SK-N-MC (cell line): ENCODE data around the gene ARSB.
"Not testable (repeated sequence)": the region's sequence is repeated elsewhere in the genome, so short reads cannot be mapped to it uniquely, and the experiment has no call there.

ENCODE experiments used
- DNase-seq: peaks from one replicate; pipeline ENCODE4 v3.0.0-alpha.2; 2011; ENCODE audit warnings: low read depth, low spot score
- H3K27ac ChIP-seq: fragments of 200-600 bp; sonication (generic); 2 replicates; pipeline ENCODE4 v1.5.1; 2016; ENCODE audit warnings: mixed run types
- H3K36me3 ChIP-seq: fragments of 200-600 bp; sonication (generic); 2 replicates; pipeline ENCODE4 v1.6.1; 2017; ENCODE audit warnings: antibody characterized with exemption, low read length, mixed read lengths; ENCODE audit not compliant: insufficient read depth
- H3K4me3 ChIP-seq: fragments of 200-600 bp; sonication (generic); 2 replicates; pipeline ENCODE4 v1.5.1; 2016
- H3K9ac ChIP-seq: fragments of 200-600 bp; sonication (generic); 2 replicates; pipeline ENCODE4 v1.8.0; 2017; ENCODE audit warnings: mixed run types, mixed read lengths; ENCODE audit not compliant: insufficient read length
- H3K9me3 ChIP-seq: fragments of 200-600 bp; sonication (generic); 2 replicates; pipeline ENCODE4 v1.6.1; 2017; ENCODE audit warnings: low read depth, mild to moderate bottlenecking, antibody characterized with exemption, low read length, moderate library complexity, mixed read lengths
- EZH2 ChIP-seq: fragments of 200-600 bp; sonication (generic); IDR thresholded peaks from one replicate; pipeline ENCODE4 v1.6.1; 2017; ENCODE audit warnings: antibody characterized with exemption
- FOXP2 ChIP-seq: optimal IDR thresholded peaks from 2 replicates; pipeline ENCODE3; 2011; ENCODE audit warnings: mild to moderate bottlenecking, moderate library complexity; ENCODE audit not compliant: insufficient read depth; ENCODE audit errors: extremely low read length, control extremely low read depth
- POLR2AphosphoS5 ChIP-seq: IDR thresholded peaks from 2 replicates; pipeline ENCODE4 v1.6.1; 2012; ENCODE audit warnings: mild to moderate bottlenecking, low read depth, low read length, borderline replicate concordance

Gene ARSB

DNA sequence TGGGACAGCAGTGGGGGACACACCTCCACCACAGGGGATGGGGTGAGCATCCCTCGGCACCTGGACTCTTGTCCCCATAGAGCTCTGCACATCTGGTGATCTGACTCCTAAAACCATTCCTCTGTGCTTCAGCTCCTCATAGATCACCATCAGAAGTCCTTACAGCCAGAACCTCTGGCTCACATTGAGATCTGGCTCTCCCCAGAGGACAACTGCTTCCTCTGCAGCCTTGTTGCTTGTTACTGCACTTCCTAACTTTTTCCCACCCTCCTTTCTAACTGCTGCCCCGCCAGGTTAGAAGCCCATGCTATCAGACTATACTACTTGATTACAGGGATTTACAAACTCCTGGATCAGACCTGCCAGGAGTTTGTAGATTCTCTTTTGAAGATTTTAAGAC, 64.5 kb downstream of the ARSB start:
- H3K27ac ChIP-seq: no peak overlapping the region
- DNase-seq: no peak
- no peak overlapping the region for H3K9ac ChIP-seq
- H3K4me3 ChIP-seq: no peak overlapping the region
- TF ChIP-seq FOXP2 (no peak), POLR2AphosphoS5 (no peak), EZH2 (no peak)
- H3K36me3 ChIP-seq: no peaks in the 10 kb centered on the region
- no peaks in the 10 kb centered on the region for H3K9me3 ChIP-seq

DNA sequence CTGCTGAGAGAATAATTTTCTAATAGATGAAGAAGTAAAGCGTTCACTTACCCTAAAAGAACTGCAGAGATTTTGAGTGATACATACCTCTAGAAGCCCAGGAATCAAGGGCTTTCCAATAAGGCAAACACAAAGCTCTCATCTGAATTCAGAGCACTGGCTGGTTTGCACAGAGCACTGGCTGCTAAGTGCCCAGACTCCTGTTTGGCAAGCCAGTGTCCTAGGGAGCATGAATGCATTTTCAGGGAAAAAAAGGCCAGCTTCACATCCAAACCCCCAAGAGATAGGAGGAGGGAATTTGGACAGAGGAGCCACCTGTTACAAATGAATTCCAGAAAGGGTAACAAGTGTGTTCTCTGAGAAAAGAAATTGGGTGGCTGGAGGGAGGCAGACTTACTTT, 65.3 kb downstream of the ARSB start:
- Histone ChIP-seq H3K9me3 (no peaks in the 10 kb centered on the region), H3K9ac (no peak overlapping the region), H3K36me3 (no peaks in the 10 kb centered on the region), H3K4me3 (no peak overlapping the region), H3K27ac (no peak overlapping the region)
- TF ChIP-seq POLR2AphosphoS5 (no peak), EZH2 (no peak), FOXP2 (no peak)
- DNase-seq: no peak

DNA sequence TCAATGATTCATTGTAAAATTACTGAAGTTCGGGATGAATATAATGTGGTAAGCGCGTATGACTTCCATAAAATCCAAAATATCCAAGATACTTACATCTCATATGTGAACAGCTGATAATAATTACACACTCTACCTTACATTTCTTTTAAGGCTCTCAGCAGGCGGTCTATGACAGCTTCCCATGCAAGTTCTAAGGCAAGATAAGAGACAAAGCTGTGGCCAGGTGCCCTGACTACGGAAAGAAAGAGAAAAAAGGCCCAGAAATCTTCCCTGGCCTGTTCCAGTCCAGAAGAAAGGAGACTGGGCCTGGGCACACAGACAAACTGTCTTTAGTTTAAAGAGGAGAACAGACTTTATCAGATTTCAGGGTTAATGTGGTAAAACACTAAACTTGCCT, 69.1 kb downstream of the ARSB start:
- H3K36me3 ChIP-seq: no peaks in the 10 kb centered on the region
- no peak overlapping the region for H3K4me3 ChIP-seq
- DNase-seq: no peak
- H3K9me3 ChIP-seq: no peaks in the 10 kb centered on the region
- TF ChIP-seq POLR2AphosphoS5: no peak
- TF ChIP-seq FOXP2: no peak
- no peak for TF ChIP-seq EZH2
- H3K9ac ChIP-seq: no peak overlapping the region
- no peak overlapping the region for H3K27ac ChIP-seq

DNA sequence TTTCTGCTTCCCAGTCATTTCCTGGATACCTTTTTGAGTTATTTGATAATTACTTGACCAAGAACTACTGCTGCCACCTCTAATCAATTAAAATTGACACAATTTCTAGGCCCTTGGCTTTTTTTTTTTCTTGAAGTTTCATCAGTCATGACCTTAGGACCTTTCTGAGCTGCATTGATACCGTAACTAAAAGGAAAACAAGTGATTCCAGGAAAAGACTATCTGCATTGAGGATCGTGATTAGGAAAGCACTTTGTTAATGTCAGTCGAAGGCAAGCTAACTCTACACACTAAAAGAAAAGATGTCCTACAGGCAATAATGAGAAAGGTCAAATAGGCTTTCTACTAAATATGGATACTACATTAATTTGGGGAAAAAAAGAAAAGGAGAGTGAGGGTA, 69.9 kb downstream of the ARSB start:
- no peak for DNase-seq
- Histone ChIP-seq H3K27ac (no peak overlapping the region), H3K9ac (no peak overlapping the region), H3K36me3 (no peaks in the 10 kb centered on the region), H3K9me3 (no peaks in the 10 kb centered on the region), H3K4me3 (no peak overlapping the region)
- no peak for TF ChIP-seq FOXP2
- no peak for TF ChIP-seq POLR2AphosphoS5
- no peak for TF ChIP-seq EZH2

DNA sequence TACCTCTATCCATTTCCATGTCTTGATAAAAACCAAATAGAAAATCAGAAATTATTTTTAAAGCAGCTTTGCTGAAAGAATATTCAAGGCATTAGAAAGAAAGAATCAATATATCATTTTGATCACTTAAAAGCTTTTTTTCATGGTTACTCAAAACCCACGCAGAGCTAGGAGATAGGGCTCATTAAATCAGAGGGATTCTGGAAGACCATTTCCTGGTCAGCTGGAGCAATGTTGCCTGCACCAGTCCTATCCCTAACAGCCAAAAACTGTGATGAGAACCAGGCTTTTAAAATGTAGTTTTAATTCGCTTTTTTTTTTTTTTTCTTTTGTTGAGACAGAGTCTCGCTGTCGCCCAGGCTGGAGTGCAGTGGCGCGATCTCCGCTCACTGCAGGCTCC, 72.3 kb downstream of the ARSB start:
- H3K4me3 ChIP-seq: no peak overlapping the region
- H3K27ac ChIP-seq: no peak overlapping the region
- H3K9ac ChIP-seq: no peak overlapping the region
- no peak for TF ChIP-seq FOXP2
- no peak for TF ChIP-seq POLR2AphosphoS5
- TF ChIP-seq EZH2: no peak
- DNase-seq: no peak
- no peaks in the 10 kb centered on the region for H3K9me3 ChIP-seq
- H3K36me3 ChIP-seq: no peaks in the 10 kb centered on the region

DNA sequence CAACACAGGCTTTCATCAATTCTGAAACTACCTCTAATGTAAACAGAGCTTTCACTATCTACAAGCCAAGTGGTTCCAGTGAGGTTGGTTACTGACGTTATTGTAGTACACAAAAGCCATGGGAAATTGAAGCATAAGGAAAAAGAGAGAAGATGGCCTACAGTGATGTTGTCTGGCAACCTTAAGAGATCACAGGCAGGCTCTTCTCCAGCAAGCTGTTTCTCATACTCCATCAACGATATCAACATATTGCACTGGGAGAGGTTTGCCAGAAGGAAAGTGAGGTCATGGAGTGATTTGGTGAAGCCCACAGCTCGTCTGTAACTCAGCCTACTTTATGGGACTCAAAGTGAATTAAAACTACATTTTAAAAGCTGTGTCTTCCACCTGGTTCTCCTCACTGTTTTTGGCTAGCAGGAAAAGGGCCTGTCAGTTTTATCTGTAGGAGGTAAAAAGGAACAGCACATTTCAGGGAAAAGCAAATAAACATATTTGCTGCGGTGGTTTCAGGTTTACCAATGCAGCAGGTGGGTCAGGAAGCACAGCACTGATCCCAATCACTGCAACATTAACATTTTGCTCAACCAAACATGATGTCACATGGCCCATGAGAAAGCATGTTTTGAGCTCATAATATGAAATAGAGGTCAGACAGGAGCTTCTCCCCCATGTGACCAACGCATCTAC, 72.9 kb downstream of the ARSB start:
- Histone ChIP-seq H3K4me3 (no peak overlapping the region), H3K9me3 (no peaks in the 10 kb centered on the region), H3K36me3 (no peaks in the 10 kb centered on the region), H3K27ac (no peak overlapping the region), H3K9ac (no peak overlapping the region)
- no peak for TF ChIP-seq FOXP2
- TF ChIP-seq EZH2: no peak
- no peak for TF ChIP-seq POLR2AphosphoS5
- DNase-seq: no peak

DNA sequence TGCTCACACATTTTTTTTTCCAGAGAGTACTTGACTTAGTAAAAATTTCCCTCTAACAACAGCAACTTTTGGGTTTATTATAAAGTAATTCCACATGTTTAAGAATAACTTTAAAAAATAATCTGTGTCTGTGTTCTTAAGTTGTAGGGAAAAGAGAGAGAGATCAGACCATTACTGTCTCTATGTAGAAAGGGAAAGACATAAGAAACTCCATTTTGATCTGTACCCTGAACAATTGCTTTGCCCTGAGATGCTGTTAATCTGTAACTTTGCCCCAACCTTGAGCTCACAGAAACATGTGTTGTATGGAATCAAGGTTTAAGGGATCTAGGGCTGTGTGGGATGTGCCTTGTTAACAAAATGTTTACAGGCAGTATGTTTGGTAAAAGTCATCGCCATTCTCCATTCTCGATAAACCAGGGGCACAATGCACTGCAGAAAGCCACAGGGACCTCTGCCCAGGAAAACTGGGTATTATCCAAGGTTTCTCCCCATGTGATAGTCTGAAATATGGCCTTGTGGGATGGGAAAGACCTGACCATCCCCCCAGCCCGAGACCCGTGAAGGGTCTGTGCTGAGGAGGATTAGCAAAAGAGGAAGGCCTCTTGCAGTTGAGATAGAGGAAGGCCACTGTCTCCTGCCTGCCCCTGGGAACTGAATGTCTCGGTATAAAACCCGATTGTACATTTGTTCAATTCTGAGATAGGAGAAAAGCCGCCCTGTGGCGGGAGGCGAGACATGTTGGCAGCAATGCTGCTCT, 75.7 kb downstream of the ARSB start:
- not testable (repeated sequence) for H3K4me3 ChIP-seq, DNase-seq, H3K9ac ChIP-seq, H3K9me3 ChIP-seq, H3K36me3 ChIP-seq
- H3K27ac ChIP-seq: 0 out of 2 replicates have a peak overlapping the region, but pooled peaks have one; percentile 8

DNA sequence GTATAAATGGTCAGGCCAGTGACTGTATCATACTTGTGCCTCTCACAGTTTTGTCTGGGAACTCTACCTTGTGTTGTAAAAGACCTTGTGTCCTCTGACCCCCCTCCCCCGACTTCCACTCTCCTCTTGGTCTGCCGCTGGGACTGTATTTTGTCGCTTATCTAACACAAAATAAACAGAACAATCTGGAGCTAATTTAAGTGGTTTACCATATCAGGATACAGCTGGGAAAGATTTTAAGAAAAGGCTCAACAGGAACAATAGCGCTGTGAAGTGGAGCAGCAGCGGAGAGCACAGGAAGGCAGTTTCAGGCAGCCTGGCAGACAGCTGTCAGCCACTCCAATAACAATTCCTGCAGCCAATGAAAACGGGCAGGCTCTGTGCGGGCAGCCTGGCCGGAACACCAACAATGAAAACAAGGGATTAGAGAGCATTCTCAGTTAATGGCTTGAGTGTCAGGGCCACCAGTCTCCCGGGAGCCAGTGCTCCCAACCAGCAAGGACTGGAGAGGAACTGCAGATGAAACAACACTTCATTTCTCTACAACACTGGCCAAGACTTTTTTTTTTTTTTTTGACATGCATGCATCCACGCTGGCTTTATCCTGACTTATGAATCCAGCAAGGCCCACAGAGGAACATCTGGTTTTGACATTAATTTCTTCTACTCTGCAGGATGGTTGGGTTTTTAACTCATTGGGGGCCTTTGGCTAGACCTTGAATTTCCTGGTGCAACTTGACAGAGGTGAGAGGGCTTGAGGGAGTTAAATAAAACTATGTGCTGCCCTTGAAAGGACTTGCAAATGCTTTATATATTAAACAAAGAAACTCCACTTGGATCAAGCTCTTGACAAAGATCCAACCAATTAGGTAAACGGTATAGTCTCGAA, 76.7 kb downstream of the ARSB start:
- peak overlapping the region; percentile 67 for H3K4me3 ChIP-seq
- H3K9ac ChIP-seq: no peak overlapping the region
- H3K36me3 ChIP-seq: no peaks in the 10 kb centered on the region
- no peak for DNase-seq
- H3K9me3 ChIP-seq: no peaks in the 10 kb centered on the region
- peak overlapping the region; percentile 59; the same call in 1 of the 2 replicates for H3K27ac ChIP-seq
- TF ChIP-seq EZH2: no peak
- TF ChIP-seq POLR2AphosphoS5: no peak
- no peak for TF ChIP-seq FOXP2
